HG03103 (cell line): ENCODE measurements around the gene ACSF3.
A peak's percentile ranks its signal among the peaks of the same experiment; 100 is the strongest.

Experiments
- ATAC-seq: cut with Tn5 transposase; IDR thresholded peaks from one replicate; pipeline ENCODE4 v1.9.1; 2021; ENCODE audit warnings: low read depth; ENCODE audit not compliant: unreplicated experiment

The ACSF3 gene

GRCh38 chr16:89093602-89094251 is at the start of gene ACSF3:
ACSF3 (plus strand) TSS chr16:89093852; CDS start chr16:89100682, 6,830 bp downstream.
- peak; percentile 69 for ATAC-seq

GRCh38 chr16:89044418-89045180 is 49.1 kb upstream of the ACSF3 start:
- no peak for ATAC-seq

GRCh38 chr16:89045181-89045815 is 48.4 kb upstream of the ACSF3 start:
- ATAC-seq = no peak

- ATAC-seq = no peak
These were observed 47.8 kb upstream of the ACSF3 start for GRCh38 chr16:89045881-89046280.

GRCh38 chr16:89046491-89046890 is 47.2 kb upstream of the ACSF3 start:
- ATAC-seq = no peak

- ATAC-seq = no peak
These were observed 46.1 kb upstream of the ACSF3 start for GRCh38 chr16:89047331-89048089.

GRCh38 chr16:89048090-89048725 is 45.4 kb upstream of the ACSF3 start:
- ATAC-seq = no peak

- ATAC-seq = no peak
These were observed 44.7 kb upstream of the ACSF3 start for GRCh38 chr16:89048871-89049422.

GRCh38 chr16:89049484-89050118 is 44.1 kb upstream of the ACSF3 start:
- no peak for ATAC-seq

GRCh38 chr16:89050119-89050867 is 43.4 kb upstream of the ACSF3 start:
- ATAC-seq = no peak

- ATAC-seq = no peak
These were observed 42.8 kb upstream of the ACSF3 start for GRCh38 chr16:89050868-89051311.

GRCh38 chr16:89051521-89052166 is 42.0 kb upstream of the ACSF3 start:
- no peak for ATAC-seq

GRCh38 chr16:89052191-89052889 is 41.3 kb upstream of the ACSF3 start:
- ATAC-seq = no peak

GRCh38 chr16:89052890-89053724 is 40.5 kb upstream of the ACSF3 start:
- no peak for ATAC-seq

GRCh38 chr16:89053725-89054029 is 40.0 kb upstream of the ACSF3 start:
- no peak for ATAC-seq

GRCh38 chr16:89054261-89054661 is 39.4 kb upstream of the ACSF3 start:
- ATAC-seq = no peak

GRCh38 chr16:89054714-89055113 is 38.9 kb upstream of the ACSF3 start:
- no peak for ATAC-seq
